ENCODE data around the gene KCTD20.

DNA sequence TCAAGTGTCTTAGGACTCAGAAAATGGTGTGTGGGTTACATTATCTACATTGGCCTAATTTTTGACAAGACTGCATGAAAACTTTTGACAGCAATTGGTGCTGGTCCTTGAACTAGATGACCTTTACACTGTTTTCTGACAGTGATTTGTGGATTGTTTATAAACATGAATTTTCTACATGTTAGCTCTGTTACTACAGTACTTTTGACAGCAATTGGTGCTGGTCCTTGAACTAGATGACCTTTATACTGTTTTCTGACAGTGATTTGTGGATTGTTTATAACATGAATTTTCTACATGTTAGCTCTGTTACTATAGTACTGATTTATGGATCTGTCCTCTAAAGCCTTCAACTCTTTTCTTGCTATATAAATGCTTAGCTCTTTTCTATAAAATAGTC, 16.7 kb downstream of the KCTD20 start:
- TF ChIP-seq, protein P1, sequence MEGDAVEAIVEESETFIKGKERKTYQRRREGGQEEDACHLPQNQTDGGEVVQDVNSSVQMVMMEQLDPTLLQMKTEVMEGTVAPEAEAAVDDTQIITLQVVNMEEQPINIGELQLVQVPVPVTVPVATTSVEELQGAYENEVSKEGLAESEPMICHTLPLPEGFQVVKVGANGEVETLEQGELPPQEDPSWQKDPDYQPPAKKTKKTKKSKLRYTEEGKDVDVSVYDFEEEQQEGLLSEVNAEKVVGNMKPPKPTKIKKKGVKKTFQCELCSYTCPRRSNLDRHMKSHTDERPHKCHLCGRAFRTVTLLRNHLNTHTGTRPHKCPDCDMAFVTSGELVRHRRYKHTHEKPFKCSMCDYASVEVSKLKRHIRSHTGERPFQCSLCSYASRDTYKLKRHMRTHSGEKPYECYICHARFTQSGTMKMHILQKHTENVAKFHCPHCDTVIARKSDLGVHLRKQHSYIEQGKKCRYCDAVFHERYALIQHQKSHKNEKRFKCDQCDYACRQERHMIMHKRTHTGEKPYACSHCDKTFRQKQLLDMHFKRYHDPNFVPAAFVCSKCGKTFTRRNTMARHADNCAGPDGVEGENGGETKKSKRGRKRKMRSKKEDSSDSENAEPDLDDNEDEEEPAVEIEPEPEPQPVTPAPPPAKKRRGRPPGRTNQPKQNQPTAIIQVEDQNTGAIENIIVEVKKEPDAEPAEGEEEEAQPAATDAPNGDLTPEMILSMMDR (IDR thresholded peaks at IDR 0.05; ENCODE audit: low read depth, low read length) = no peak
- TF ChIP-seq, protein P2, sequence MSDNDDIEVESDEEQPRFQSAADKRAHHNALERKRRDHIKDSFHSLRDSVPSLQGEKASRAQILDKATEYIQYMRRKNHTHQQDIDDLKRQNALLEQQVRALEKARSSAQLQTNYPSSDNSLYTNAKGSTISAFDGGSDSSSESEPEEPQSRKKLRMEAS (IDR thresholded peaks at IDR 0.05; ENCODE audit: low read depth, low read length) = no peak
